Middle frontal gyrus (tissue), 1 donor: ENCODE results near the gene USP9X.
"Not testable (repeated sequence)": the region's sequence is repeated elsewhere in the genome, so short reads cannot be mapped to it uniquely, and the experiment has no call there.

ENCODE experiments used
- DNase-seq: peaks from one replicate; pipeline ENCODE4 v3.0.0-alpha.2; 2015; ENCODE audit warnings: low spot score; ENCODE audit errors: extremely low spot score

USP9X gene, protein sequence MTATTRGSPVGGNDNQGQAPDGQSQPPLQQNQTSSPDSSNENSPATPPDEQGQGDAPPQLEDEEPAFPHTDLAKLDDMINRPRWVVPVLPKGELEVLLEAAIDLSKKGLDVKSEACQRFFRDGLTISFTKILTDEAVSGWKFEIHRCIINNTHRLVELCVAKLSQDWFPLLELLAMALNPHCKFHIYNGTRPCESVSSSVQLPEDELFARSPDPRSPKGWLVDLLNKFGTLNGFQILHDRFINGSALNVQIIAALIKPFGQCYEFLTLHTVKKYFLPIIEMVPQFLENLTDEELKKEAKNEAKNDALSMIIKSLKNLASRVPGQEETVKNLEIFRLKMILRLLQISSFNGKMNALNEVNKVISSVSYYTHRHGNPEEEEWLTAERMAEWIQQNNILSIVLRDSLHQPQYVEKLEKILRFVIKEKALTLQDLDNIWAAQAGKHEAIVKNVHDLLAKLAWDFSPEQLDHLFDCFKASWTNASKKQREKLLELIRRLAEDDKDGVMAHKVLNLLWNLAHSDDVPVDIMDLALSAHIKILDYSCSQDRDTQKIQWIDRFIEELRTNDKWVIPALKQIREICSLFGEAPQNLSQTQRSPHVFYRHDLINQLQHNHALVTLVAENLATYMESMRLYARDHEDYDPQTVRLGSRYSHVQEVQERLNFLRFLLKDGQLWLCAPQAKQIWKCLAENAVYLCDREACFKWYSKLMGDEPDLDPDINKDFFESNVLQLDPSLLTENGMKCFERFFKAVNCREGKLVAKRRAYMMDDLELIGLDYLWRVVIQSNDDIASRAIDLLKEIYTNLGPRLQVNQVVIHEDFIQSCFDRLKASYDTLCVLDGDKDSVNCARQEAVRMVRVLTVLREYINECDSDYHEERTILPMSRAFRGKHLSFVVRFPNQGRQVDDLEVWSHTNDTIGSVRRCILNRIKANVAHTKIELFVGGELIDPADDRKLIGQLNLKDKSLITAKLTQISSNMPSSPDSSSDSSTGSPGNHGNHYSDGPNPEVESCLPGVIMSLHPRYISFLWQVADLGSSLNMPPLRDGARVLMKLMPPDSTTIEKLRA (N-terminal part only)

DNA sequence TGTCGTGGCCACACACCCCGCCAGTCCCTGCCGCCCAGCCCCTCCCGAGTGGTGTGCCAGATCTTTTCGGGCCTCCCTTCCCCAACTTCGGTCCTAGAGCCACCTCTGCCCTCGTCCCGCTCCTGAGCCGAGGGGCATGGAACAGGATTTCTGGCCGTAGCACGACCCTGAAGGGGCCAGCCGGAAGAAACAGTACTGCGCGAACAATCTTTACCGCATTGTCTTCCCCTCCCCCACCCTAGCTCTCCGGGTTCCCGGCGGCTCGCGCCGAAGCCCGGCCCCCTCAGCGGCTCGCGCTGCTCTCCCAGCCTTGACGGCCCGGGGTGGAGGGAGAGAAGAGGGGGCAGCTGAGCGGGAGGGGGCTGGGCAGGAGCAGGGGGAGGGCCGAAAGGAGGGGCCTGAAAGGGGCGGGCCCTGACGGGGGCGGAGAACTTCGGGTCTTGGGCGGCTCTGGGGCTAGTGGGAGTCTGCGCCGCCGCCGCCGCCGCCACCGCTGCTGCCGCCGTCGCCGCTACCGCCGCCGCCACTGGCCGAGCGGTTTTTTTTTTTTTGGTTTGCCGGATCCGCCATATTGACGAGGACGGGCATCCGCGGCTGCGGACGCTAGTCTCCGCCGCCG is at the start of gene USP9X:
Gene USP9X, plus strand, starts transcription at position 553 of the 619 bp plus-strand sequence. CDS start 38,184 bp downstream, outside the sequence.
- peak; percentile 70 for DNase-seq

DNA sequence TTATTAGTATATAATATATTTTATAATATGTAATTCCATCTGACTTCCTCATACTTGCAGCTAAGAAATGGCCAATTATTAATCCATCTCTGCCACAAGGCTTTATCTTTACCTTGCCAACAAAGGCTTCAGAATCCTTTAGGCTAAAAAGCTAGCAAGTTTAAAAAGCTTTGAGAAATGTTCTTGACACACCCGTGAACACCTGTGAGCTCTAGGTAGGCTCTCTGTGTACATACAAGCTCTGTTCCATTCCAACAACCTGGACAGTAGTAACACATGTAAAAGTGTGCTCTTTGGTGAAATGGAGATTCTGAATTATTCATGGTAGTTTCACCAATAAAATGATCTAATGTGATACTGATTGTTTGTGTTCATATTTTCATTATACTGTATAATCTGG is 49.7 kb upstream of the USP9X start:
- no peak for DNase-seq

DNA sequence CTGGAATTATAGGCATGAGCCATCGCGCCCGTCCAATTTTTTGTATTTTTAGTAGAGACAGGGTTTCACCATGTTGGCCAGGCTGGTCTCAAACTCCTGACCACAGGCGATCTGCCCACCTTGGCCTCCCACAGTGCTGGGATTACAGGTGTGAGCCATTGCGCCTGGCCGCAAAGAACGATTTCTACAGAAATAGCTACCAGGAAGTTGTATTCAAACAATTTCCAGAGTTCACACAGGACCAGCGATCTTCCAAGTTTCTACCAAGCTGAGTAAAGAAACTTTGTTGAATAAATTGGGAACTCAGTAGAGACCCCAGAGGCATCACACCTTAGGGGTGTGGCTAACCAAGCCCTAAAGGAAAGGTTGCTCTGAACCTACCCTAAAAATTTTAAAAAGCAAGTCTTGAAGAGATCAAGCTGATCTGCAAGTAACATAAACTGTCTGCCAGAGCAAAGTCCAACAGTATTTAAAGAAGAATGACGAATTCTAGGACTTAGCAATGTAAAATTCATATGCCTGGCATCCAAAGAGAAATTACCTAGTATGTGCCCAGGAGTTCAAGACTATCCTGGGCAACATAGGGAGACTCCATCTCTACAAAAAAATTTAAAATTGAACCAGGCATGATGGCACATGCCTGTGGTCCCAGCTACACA is 48.4 kb upstream of the USP9X start:
- no peak for DNase-seq

DNA sequence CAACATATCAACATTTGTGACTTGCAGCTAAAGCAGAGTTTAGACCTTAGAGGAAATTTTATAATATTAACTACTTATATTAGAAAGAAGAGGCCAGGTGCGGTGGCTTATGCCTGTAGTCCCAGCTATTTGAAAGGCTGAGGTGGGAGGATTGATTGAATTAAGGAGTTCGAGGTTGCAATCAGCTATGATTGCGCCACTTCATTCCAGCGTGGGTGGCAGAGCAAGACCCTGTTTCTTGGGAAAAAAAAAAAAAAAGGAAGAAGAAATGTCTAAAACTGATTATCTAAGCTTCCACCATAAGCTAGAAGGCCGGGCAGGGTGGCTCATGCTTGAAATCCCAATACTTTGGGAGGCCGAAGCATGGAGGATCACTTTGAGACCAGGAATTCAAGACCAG is 42.0 kb upstream of the USP9X start:
- no peak for DNase-seq

DNA sequence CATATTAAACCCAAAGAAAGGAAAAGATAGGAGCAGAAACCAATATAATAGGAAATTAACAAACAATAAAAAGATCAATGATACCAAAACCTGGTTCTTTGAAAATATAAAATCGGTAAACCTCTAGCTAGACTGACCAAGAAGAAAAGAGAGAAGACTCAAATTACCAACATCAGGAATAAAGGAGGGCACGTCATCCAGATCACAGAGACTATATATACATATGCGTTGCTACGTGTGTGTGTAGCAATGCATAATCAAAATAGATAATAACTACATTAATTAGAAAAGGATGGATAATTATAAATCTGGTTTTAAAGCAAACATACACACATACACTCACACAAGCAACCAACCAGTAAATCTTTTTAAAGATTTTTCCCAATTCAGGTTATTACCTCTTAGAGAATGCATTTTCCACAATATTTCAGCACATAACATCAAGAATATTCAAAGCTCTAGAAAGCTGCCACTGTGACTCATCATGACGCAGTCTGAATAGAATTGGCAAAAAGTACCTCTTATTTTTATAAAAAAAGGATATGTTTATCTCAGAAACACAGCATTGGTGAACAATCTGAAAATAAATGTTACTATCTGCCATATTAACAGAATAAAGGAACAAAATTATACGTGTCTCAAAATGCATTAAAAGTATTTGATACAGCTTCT is 41.4 kb upstream of the USP9X start:
- no peak for DNase-seq

DNA sequence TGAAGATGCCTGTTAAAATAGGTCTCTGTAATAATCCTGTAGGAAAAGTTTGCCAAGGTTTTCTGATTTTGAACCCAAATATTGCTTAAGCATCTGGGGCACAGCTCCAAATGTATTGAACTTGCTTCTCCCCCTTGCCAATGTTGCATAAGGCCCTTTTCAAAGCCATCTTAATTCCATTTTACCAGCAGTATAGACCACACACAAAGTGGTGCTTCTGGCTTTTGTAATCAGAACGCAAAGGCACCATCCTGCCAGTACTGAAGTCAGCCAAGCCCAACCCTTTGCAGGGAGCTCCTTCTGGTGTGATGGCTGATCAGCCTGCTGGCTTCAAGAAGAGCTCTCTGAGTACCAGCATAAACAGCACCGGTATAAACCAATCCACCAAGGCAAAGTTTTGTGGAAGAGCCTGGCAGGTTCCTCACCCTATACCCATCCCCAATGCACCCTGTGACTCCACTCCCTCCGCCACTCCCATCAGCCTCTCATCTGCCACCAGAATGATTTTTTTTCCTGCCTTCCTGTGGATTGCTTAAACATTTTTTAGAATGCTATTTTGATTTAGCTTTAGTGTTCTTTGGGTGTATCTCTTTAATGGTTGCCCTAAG is 39.2 kb upstream of the USP9X start:
- DNase-seq, result no peak

DNA sequence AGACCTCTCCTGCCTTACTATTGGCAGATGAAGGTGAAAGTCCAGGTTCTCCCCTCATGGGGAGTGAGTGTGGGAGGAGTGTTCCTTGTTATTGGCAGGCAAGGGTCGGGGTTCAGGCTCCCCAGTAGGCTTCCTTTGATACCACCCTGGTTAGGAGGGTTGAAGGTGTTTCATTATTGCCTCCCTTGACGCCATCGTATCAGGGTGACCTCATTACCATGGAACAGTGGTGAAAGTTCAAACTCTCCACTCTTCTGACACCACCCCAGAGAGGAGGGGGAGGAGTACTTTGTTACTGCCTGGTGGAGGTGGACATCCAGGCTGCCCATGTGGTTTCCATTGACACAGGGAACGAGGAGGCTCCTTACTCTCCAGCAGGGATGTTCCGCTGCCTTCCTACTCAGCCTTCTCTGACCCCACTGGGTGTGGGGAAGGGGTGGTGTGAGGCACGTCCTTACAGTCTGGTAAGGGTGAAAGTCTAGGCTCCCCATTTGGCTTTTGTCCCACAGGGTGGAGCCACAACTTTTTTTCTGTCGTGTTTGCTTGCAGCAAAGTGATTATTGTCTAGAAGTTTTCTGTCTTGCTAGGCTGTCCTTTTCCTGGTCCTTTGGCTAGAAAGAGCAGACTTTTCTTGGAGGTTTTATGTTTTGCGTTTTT is 37.2 kb upstream of the USP9X start:
- no peak for DNase-seq

DNA sequence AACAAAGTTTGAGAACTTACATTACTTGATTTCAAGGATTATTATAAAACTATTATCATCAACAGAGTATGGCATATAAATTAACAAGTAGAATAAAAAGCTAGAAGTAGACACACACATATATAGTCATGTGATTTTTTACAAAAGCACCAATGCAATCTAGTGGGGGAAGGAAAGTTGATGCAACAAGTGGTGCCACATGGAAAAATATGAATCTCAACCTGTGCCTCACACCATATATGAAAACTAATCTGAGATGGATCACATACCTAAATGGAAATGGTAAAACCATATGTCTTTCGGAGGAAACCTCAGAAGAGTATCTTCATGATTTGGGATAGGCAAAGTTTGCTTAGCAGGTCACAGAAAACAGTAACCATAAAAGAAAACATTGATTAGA is 34.9 kb upstream of the USP9X start:
- DNase-seq, result no peak

DNA sequence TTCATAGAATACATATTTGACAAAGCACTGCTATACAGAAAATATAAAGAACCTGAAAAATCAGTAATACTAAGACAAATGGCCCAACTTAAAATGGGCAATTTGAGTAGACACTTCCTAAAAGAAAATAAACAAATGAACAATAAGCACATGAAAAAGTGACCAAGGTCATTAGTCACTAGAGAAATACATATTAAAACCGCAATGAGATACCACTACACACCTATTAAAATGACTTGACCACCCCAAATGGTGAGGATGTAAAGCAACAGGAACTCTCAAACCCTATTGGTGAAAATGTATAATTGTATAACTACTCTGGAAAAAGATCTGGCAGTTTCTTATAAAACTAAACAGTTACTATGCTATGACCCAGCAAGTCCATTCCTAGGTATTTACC is 34.0 kb upstream of the USP9X start:
- DNase-seq, result no peak

DNA sequence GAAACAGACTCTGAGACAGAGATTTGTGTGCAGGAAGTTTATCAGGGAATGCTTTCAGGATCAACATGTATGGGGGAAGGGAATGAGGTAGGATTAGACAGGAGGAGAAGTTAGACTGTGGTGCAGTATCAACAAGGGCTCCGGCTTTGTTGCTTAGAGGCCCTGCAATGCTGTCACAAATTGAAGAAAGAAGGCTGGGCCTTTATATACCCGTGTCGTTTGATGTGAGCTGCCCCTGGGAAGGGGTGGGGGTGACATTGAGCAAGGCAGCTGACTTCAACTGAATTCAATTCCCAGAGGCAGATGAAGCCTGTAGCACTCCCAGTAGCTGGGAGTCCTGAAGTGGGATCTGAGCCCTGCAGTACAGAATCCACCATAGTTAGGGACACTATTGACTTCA is 29.5 kb upstream of the USP9X start:
- no peak for DNase-seq

DNA sequence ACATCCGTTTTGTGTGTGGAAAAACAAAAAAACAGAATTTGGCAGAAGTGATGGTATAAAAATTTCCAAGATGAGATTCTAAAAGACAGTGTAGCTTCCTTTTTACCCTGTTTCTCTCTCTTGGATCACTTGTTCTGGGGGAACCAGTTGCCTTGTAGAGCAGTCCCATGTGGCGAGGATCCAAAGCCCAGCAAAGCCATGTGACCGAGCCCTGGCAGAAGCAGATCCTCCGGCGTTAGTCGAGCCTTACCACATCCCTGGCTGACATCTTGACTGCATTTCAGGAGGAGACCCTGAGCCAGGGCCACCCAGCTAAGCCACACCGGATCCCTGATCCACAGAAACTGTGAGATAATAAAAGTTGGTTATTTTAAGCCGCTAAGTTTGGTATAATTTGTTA is 22.0 kb upstream of the USP9X start:
- DNase-seq, result not testable (repeated sequence)

DNA sequence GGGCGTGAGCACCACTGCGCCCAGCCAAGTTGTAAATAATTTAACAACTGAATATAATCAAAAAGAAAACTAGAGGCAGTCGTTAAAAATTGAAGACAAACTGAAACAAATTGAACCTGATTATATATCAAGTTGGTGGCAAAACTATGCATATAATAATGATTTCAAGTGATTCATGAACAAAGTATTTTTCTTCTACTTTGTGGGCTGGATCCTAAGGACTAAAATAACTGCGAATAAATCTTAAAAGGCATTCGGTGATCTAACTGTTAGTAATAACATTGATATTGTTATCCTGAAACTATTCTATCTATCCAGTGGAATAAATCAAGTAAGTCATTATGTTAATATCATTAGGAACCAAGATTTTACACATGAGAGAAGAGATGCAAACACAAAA is 21.2 kb upstream of the USP9X start:
- no peak for DNase-seq

DNA sequence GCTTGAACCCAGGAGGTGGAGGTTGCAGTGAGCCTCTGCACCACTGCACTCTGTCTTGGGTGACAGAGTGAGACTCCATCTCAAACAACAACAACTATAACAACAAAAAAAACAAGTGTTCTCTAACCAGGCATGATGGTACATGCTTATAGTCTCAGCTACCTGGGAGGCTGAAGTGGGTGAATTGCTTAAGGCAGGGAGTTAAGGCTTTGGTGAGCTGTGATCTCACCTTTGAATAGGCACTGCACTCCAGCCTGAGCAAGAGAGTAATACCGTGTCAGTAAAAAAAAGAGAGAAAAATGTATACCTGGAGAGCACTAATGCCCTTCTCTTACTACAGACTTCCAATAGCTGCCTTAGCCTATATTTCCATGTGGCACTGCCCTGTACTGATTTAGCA is 18.9 kb upstream of the USP9X start:
- no peak for DNase-seq

DNA sequence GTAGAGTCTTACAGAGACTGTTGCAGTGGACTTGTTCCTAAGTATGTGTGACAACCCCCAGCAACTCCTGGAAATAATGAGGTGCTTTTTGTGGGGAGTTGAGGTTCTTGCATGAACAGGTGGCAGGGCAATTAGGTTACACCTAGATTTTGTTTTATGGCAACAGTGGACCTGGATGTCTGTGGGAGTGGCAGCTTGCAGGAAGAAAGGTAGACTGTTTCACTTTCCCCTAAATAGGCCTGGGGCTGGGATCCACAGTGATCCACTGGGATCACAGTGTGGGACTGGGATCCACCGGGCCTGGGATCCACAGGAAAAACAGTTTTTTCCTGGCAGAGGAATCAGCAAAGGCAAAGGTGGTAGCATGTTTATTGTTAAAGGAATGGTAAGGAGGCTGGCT is 18.3 kb upstream of the USP9X start:
- no peak for DNase-seq

DNA sequence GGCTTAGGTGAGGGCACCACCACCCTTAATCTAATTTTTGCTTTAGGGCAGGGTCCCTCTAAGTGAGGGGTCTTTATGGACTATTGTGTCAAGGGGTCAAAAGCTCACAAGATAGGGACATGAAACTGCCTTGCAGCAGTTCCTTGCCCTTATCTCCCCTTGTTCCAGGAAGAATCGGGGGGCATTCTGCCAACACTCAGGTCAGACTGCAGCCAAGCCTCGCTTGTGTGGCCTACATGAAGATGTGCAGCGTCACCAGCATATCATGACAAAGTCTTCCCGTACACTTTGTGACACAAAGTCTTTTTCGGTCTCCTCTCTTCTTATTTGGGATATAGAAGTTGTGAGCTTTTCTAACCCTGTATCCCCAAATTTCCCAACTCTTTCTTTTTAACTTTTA is 17.5 kb upstream of the USP9X start:
- no peak for DNase-seq

DNA sequence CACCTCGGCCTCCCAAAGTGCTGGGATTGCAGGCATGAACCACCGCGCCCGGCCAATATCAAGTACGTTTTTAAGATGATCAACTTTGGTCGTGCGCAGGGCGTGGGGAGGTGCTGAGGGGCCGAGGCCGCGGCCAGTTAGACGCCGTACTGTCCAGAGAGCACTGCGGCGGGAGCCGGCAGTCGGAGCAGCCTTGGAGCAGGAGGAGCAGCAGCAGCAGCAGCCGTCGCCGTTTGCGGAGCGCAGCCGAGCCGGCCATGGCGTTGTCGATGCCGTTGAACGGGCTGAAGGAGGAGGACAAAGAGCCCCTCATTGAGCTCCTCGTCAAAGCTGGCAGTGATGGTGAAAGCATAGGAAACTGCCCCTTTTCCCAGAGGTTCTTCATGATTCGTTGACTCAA is 8.5 kb upstream of the USP9X start:
- DNase-seq, result no peak

DNA sequence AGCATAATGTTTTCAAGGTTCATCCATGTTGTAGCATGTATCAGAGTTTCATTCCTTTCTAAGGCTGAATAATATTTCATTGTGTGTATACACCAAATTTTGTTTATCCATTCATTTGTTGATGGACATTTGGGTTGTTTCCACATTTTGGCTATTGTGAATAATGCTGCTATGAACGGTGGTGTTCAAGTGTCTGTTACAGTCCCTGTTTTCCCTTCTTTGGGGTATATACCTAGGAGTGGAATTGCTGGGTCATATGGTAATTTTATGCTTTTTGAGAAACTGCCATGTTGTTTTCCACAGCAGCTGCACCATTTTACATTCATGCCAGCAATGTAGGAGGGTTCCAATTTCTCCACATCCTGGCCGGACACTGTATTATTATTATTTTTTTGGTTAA is 3.4 kb upstream of the USP9X start:
- DNase-seq, result no peak

DNA sequence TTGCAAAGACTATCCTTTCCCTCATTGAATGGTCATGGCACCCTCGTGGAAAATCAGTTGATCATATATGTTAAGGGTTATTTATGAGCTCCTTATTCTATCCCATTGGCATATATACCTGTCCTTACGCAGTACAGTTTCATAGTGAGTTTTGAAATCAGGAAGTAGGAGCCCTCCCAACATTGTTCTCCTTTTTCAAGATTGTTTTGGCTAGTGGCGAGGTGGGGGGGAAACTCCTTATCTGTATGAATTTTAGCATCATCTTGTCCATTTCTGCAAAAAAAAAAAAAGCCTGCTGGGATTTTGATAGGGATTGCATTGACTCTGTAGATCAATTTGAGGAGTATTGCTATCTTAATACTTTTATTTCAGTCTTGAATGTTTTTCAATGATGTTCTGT is 2.5 kb upstream of the USP9X start:
- no peak for DNase-seq

DNA sequence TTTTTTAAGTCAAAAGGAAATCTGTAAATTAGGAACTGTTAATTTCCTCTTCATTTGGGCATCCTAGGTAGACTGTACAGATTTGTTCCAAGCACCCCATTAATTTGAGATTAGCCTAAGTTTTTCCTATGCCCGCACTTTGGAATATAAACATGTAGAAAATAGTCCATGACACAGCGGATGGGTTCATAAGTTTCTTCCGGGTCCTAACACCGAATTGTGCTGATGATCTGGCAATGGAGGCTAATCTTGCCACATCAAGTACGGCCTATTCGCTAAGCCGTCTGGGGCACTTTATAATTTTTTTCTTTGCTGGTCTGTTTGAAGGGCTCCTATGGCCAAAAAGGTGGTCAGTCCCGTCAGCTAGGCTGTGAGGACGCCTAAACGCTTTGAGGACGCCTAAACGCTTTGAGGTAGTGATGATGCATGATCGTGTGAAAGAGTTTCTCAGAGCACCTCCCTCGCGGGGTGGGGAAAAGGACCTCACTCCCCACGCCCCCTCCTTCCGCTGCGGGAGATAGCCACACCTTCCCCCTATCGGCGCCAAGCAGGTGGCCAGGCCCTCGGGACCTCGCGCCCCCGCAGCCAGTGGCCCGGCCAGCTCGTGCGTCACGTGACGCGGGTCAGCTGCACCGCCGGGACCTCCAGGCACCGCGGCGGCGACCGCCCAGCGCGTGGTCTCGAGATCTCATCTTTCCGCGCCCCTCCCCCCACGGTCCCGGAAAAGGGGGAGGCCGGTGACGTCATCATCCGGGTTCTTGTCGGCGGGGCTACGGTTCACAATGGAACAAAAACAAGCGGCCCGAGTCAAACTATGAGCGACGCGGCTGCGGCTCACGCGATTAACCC is 977 bp upstream of the USP9X start:
- peak; percentile 61 for DNase-seq
